HEK293 (cell line): ENCODE data around the gene CACNG1.

Experiments used
- CTCF ChIA-PET: fragments of 350-600 bp; formaldehyde crosslinking; extraction: SDS; loops from one replicate; lab custom pipeline; 2021; ENCODE audit warnings: antibody characterized with exemption; lab: Yijun Ruan, JAX
- POLR2A ChIA-PET: fragments of 300-600 bp; formaldehyde crosslinking; extraction: SDS; loops from one replicate; lab custom pipeline; 2020; ENCODE audit warnings: antibody characterized with exemption, inconsistent platforms; lab: Yijun Ruan, JAX
- H3K27ac ChIP-seq: fragments of 200-500 bp; sonication (Bioruptor generic); 2 replicates; pipeline ENCODE4 v1.5.1; 2014; ENCODE audit warnings: low read depth, low read length, control low read depth, inconsistent platforms; ENCODE audit errors: extremely low read depth
- H3K36me3 ChIP-seq, 2 experiments: fragments of 200-500 bp in 1 of 2; sonication (Bioruptor generic) in 1 of 2; 1 replicate in 1 of 2; 2 replicates in 1 of 2; pipeline ENCODE4 v1.5.1; 2014 to 2017; ENCODE audit warnings: inconsistent platforms in 2 of 2, low read length in 2 of 2; ENCODE audit not compliant: control insufficient read depth in 2 of 2, insufficient read depth in 1 of 2
- H3K4me1 ChIP-seq: fragments of 200-500 bp; sonication (Bioruptor generic); 2 replicates; pipeline ENCODE4 v1.5.1; 2014; ENCODE audit warnings: mild to moderate bottlenecking, low read length, inconsistent platforms; ENCODE audit not compliant: control insufficient read depth, insufficient read depth
- H3K4me3 ChIP-seq: 2 replicates; pipeline ENCODE4 v1.5.1; 2011; ENCODE audit warnings: low read depth, mild to moderate bottlenecking, control low read depth, low read length, moderate library complexity
- H3K9me3 ChIP-seq: fragments of 200-500 bp; sonication (Bioruptor generic); 2 replicates; pipeline ENCODE4 v1.5.1; 2014; ENCODE audit warnings: low read depth, low read length, inconsistent platforms; ENCODE audit not compliant: control insufficient read depth, insufficient read depth
- ZBTB20 ChIP-seq: fragments of 450-650 bp; formaldehyde crosslinking; IDR thresholded peaks from 2 replicates; pipeline ENCODE4 v1.5.1; 2016; ENCODE audit warnings: missing biosample characterization, missing genetic modification characterization
- ZNF155 ChIP-seq: fragments of 450-650 bp; formaldehyde crosslinking; IDR thresholded peaks from 2 replicates; pipeline ENCODE4 v1.5.1; 2016; ENCODE audit warnings: missing biosample characterization, missing genetic modification characterization
- ZNF248 ChIP-seq: fragments of 450-650 bp; formaldehyde crosslinking; IDR thresholded peaks from 2 replicates; pipeline ENCODE4 v1.5.1; 2017; ENCODE audit warnings: missing biosample characterization, missing genetic modification characterization
- ZNF292 ChIP-seq: fragments of 450-650 bp; formaldehyde crosslinking; IDR thresholded peaks from 2 replicates; pipeline ENCODE4 v1.5.1; 2016; ENCODE audit warnings: low read depth, missing biosample characterization, missing genetic modification characterization, borderline replicate concordance
- ZNF394 ChIP-seq: fragments of 450-650 bp; formaldehyde crosslinking; IDR thresholded peaks from 2 replicates; pipeline ENCODE4 v1.5.1; 2016; ENCODE audit warnings: missing biosample characterization, missing genetic modification characterization, mild to moderate bottlenecking, moderate library complexity, borderline replicate concordance
- ZNF433 ChIP-seq: fragments of 450-650 bp; formaldehyde crosslinking; IDR thresholded peaks from 2 replicates; pipeline ENCODE4 v1.5.1; 2016; ENCODE audit warnings: missing biosample characterization, missing genetic modification characterization, low read depth
- ZNF585B ChIP-seq: fragments of 450-650 bp; formaldehyde crosslinking; IDR thresholded peaks from 2 replicates; pipeline ENCODE4 v1.5.1; 2016; ENCODE audit warnings: missing biosample characterization, missing genetic modification characterization
- ZNF664 ChIP-seq: fragments of 450-650 bp; formaldehyde crosslinking; IDR thresholded peaks from 2 replicates; pipeline ENCODE4 v1.5.1; 2016; ENCODE audit warnings: missing biosample characterization, missing genetic modification characterization
- ZSCAN16 ChIP-seq: fragments of 450-650 bp; formaldehyde crosslinking; IDR thresholded peaks from 2 replicates; pipeline ENCODE4 v1.5.1; 2016; ENCODE audit warnings: missing biosample characterization, missing genetic modification characterization
- ZSCAN30 ChIP-seq: fragments of 450-650 bp; IDR thresholded peaks from 2 replicates; pipeline ENCODE4 v1.5.1; 2018; ENCODE audit warnings: missing biosample characterization, mild to moderate bottlenecking, missing genetic modification characterization, moderate library complexity
- TF ChIP-seq, protein P1 (sequence below): fragments of 450-650 bp; formaldehyde crosslinking; IDR thresholded peaks from 2 replicates; pipeline ENCODE4 v1.5.1; 2016; ENCODE audit warnings: missing biosample characterization, missing genetic modification characterization
- TF ChIP-seq, protein P2 (sequence below): fragments of 450-650 bp; IDR thresholded peaks from 2 replicates; pipeline ENCODE4 v1.5.1; 2018; ENCODE audit warnings: missing biosample characterization, missing genetic modification characterization
- TF ChIP-seq, protein P3 (sequence below): fragments of 450-650 bp; formaldehyde crosslinking; IDR thresholded peaks from 2 replicates; pipeline ENCODE4 v1.5.1; 2016; ENCODE audit warnings: missing biosample characterization, missing genetic modification characterization
- TF ChIP-seq, protein P4 (sequence below): fragments of 450-650 bp; formaldehyde crosslinking; IDR thresholded peaks from 2 replicates; pipeline ENCODE4 v1.5.1; 2017; ENCODE audit warnings: missing biosample characterization, mild to moderate bottlenecking, missing genetic modification characterization, moderate library complexity
- TF ChIP-seq, protein P5 (sequence below): fragments of 450-650 bp; formaldehyde crosslinking; IDR thresholded peaks from 2 replicates; pipeline ENCODE4 v1.5.1; 2017; ENCODE audit warnings: missing biosample characterization, missing genetic modification characterization
- TF ChIP-seq, protein P6 (sequence below): fragments of 450-650 bp; formaldehyde crosslinking; conservative IDR thresholded peaks from 2 replicates; pipeline ENCODE4 v1.5.1; 2016; ENCODE audit warnings: low read depth, missing biosample characterization, missing genetic modification characterization

The CACNG1 gene

DNA sequence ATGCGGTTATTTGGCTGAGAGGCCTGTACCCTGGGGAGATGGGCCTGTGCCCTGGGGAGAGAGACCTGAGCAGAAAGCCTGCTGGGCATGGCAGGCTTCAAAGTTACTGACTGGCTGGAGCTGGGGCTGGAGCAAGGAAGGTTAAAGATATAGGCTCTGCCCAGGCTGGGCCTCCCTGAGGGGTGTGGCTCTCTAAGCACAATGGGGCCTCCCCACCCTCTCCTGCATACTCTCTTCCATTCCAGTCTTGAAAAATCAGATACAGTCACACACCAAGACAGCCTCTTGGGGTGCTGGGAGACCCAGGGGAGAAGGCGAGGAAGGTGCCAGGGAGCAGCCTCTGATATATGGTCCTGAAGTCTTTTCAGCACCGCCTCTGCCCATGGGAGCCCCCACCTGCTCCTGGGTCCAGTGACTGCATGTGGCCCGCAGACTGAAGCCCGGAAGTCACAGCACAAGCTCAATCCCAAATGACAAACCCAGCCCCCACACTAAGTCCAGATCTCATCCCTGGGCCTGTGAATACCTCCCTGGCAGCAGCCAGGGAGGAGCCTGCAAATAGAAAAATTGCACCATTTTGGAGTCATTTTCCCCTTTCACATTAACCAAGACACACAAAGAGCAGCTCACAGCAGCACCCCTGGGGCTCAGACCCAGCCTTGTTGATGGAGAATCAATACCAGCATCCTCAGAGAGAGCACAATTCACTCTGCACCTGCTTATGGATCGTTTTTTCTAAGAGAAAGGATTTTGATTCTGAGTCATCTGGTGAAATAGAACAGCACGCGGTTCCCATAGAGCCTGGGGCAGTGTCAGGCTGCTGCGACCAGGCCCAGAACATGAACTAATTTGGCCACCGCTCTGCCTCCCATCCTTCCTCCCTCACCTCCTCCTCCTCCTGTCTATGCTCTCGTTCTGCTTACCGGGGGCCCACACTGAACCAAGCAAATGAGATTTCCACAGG lies 25.6 kb upstream of the CACNG1 start:
- no peaks in the 10 kb centered on the region for H3K4me1 ChIP-seq
- no peak for TF ChIP-seq ZNF664
- TF ChIP-seq ZNF585B = no peak
- TF ChIP-seq ZSCAN30 (tag by site-specific recombination) = no peak
- no peak for TF ChIP-seq ZBTB20
- TF ChIP-seq, protein P1, sequence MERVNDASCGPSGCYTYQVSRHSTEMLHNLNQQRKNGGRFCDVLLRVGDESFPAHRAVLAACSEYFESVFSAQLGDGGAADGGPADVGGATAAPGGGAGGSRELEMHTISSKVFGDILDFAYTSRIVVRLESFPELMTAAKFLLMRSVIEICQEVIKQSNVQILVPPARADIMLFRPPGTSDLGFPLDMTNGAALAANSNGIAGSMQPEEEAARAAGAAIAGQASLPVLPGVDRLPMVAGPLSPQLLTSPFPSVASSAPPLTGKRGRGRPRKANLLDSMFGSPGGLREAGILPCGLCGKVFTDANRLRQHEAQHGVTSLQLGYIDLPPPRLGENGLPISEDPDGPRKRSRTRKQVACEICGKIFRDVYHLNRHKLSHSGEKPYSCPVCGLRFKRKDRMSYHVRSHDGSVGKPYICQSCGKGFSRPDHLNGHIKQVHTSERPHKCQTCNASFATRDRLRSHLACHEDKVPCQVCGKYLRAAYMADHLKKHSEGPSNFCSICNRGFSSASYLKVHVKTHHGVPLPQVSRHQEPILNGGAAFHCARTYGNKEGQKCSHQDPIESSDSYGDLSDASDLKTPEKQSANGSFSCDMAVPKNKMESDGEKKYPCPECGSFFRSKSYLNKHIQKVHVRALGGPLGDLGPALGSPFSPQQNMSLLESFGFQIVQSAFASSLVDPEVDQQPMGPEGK = no peak
- TF ChIP-seq, protein P2, sequence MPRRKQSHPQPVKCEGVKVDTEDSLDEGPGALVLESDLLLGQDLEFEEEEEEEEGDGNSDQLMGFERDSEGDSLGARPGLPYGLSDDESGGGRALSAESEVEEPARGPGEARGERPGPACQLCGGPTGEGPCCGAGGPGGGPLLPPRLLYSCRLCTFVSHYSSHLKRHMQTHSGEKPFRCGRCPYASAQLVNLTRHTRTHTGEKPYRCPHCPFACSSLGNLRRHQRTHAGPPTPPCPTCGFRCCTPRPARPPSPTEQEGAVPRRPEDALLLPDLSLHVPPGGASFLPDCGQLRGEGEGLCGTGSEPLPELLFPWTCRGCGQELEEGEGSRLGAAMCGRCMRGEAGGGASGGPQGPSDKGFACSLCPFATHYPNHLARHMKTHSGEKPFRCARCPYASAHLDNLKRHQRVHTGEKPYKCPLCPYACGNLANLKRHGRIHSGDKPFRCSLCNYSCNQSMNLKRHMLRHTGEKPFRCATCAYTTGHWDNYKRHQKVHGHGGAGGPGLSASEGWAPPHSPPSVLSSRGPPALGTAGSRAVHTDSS = no peak
- no peak for TF ChIP-seq ZNF292 (tag by site-specific recombination)
- TF ChIP-seq ZNF394 (tag by site-specific recombination) = no peak
- TF ChIP-seq ZNF155 (tag by site-specific recombination) = no peak
- TF ChIP-seq ZSCAN16 (tag by site-specific recombination) = no peak
- TF ChIP-seq, protein P3, sequence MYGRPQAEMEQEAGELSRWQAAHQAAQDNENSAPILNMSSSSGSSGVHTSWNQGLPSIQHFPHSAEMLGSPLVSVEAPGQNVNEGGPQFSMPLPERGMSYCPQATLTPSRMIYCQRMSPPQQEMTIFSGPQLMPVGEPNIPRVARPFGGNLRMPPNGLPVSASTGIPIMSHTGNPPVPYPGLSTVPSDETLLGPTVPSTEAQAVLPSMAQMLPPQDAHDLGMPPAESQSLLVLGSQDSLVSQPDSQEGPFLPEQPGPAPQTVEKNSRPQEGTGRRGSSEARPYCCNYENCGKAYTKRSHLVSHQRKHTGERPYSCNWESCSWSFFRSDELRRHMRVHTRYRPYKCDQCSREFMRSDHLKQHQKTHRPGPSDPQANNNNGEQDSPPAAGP (tag by site-specific recombination) = no peak
- TF ChIP-seq, protein P4, sequence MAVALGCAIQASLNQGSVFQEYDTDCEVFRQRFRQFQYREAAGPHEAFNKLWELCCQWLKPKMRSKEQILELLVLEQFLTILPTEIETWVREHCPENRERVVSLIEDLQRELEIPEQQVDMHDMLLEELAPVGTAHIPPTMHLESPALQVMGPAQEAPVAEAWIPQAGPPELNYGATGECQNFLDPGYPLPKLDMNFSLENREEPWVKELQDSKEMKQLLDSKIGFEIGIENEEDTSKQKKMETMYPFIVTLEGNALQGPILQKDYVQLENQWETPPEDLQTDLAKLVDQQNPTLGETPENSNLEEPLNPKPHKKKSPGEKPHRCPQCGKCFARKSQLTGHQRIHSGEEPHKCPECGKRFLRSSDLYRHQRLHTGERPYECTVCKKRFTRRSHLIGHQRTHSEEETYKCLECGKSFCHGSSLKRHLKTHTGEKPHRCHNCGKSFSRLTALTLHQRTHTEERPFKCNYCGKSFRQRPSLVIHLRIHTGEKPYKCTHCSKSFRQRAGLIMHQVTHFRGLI (tag by site-specific recombination) = no peak
- no peak for TF ChIP-seq ZNF248 (tag by site-specific recombination)
- TF ChIP-seq, protein P5, sequence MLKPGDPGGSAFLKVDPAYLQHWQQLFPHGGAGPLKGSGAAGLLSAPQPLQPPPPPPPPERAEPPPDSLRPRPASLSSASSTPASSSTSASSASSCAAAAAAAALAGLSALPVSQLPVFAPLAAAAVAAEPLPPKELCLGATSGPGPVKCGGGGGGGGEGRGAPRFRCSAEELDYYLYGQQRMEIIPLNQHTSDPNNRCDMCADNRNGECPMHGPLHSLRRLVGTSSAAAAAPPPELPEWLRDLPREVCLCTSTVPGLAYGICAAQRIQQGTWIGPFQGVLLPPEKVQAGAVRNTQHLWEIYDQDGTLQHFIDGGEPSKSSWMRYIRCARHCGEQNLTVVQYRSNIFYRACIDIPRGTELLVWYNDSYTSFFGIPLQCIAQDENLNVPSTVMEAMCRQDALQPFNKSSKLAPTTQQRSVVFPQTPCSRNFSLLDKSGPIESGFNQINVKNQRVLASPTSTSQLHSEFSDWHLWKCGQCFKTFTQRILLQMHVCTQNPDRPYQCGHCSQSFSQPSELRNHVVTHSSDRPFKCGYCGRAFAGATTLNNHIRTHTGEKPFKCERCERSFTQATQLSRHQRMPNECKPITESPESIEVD = no peak
- POLR2A ChIA-PET = no interaction called here

DNA sequence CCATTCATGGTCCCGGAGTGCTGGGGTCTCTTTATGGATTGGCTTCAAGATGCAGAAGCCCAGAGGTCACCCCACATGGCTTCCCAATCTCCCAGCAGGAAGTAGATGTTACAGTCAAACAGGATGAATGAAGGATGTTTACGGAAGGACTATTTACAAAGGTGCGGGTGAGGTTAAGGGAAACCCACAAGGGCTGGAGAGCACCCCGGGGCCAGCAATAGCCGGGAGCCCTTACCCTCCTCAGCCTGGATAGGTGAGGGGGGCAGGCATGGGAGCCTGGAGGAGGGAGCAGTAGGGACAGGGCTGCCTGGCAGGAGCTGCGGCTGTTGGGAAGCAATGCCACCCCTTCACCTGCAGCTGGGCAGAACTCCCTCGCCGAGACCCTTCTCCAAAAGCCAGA lies 24.5 kb upstream of the CACNG1 start:
- Histone ChIP-seq H3K4me3 (no peak overlapping the region), H3K4me1 (no peaks in the 10 kb centered on the region), H3K36me3 (no peaks in the 10 kb centered on the region), H3K27ac (no peak overlapping the region), H3K9me3 (no peaks in the 10 kb centered on the region)
- ChIA-PET POLR2A (no interaction called here), CTCF (no interaction called here)
- TF ChIP-seq ZNF433 (tag by site-specific recombination) (no peak), ZNF664 (no peak)
- TF ChIP-seq, protein P6, sequence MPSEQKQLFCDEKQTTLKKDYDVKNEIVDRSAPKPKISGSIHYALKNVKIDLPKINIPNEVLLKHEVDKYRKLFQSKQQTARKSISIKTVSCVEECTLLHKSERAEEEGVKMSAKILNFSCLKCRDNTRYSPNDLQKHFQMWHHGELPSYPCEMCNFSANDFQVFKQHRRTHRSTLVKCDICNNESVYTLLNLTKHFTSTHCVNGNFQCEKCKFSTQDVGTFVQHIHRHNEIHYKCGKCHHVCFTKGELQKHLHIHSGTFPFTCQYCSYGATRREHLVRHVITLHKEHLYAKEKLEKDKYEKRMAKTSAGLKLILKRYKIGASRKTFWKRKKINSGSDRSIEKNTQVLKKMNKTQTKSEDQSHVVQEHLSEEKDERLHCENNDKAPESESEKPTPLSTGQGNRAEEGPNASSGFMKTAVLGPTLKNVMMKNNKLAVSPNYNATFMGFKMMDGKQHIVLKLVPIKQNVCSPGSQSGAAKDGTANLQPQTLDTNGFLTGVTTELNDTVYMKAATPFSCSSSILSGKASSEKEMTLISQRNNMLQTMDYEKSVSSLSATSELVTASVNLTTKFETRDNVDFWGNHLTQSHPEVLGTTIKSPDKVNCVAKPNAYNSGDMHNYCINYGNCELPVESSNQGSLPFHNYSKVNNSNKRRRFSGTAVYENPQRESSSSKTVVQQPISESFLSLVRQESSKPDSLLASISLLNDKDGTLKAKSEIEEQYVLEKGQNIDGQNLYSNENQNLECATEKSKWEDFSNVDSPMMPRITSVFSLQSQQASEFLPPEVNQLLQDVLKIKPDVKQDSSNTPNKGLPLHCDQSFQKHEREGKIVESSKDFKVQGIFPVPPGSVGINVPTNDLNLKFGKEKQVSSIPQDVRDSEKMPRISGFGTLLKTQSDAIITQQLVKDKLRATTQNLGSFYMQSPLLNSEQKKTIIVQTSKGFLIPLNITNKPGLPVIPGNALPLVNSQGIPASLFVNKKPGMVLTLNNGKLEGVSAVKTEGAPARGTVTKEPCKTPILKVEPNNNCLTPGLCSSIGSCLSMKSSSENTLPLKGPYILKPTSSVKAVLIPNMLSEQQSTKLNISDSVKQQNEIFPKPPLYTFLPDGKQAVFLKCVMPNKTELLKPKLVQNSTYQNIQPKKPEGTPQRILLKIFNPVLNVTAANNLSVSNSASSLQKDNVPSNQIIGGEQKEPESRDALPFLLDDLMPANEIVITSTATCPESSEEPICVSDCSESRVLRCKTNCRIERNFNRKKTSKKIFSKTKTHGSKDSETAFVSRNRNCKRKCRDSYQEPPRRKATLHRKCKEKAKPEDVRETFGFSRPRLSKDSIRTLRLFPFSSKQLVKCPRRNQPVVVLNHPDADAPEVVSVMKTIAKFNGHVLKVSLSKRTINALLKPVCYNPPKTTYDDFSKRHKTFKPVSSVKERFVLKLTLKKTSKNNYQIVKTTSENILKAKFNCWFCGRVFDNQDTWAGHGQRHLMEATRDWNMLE (tag by site-specific recombination) = no peak

More for the DNA sequence above, 25.6 kb upstream of the CACNG1 start:
- H3K36me3 ChIP-seq = no peaks in the 10 kb centered on the region
- no peak overlapping the region for H3K4me3 ChIP-seq
- CTCF ChIA-PET = no interaction called here
- H3K27ac ChIP-seq = no peak overlapping the region
- no peaks in the 10 kb centered on the region for H3K9me3 ChIP-seq
